ENCODE data around the gene CACNA1A. TPM values are rescaled to one million over a fixed set of nuclear protein-coding genes. Genes with fewer than 3 reads are reported as not detected.

CACNA1A gene
- total RNA-seq, 2 experiments from 2014 or later: 0.60 to 0.63 TPM

DNA sequence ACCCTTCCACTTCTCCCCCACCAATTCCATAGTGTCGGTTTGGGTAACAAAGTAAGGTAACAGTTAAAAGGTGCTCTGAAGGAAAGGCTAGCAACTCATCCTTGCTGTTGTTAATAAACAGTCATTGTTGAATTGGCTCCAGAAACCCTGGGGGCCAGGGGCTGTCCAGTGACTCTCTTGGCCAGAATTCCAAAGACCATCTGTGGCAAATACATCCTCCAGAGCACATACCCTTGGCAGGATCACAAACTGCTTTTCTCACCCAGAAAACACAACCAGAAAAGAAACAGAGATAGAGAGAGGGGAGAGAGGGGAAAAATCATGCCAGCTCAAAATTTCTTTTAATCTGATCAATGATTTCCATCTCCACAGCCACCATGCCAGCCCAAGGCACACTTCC is 22.1 kb downstream of the CACNA1A start:
- DNase-seq: no peak
- Mint-ChIP-seq H3K9me3 (ENCODE audit: insufficient read depth) (no peaks in the 10 kb centered on the region), H3K27ac (no peak overlapping the region), H3K36me3 (ENCODE audit: low read depth) (no peaks in the 10 kb centered on the region), H3K4me1 (ENCODE audit: low read depth) (no peaks in the 10 kb centered on the region), H3K4me3 (no peak overlapping the region), H3K27me3 (ENCODE audit: low read depth) (no peaks in the 10 kb centered on the region)
- CTCF ChIA-PET: no interaction called here
- no peak for ATAC-seq
- POLR2A ChIA-PET: no interaction called here

DNA sequence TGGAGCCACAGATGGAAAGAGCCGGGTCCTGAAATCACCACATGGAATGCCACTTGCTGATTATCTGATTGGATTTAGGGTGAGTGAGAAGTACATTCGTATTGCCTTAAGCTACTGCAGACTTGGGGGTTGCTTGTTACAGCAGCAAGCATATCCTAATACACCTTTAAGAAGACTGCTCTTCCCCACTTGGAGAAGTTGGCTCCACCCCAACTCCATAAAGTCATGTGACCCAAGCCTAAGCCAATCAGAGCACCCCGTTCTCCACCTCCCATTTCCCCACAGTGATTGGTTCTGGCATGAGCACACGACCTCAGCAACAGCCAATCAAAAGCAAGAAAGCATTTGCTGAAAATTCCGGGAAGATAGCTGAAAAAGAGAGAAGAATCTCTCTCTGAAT is 23.1 kb downstream of the CACNA1A start:
- no peak for ATAC-seq
- Mint-ChIP-seq H3K9me3 (ENCODE audit: insufficient read depth) (no peaks in the 10 kb centered on the region), H3K4me3 (no peak overlapping the region), H3K36me3 (ENCODE audit: low read depth) (no peaks in the 10 kb centered on the region), H3K4me1 (ENCODE audit: low read depth) (no peaks in the 10 kb centered on the region), H3K27ac (no peak overlapping the region), H3K27me3 (ENCODE audit: low read depth) (no peaks in the 10 kb centered on the region)
- ChIA-PET POLR2A (no interaction called here), CTCF (no interaction called here)
- DNase-seq: no peak

DNA sequence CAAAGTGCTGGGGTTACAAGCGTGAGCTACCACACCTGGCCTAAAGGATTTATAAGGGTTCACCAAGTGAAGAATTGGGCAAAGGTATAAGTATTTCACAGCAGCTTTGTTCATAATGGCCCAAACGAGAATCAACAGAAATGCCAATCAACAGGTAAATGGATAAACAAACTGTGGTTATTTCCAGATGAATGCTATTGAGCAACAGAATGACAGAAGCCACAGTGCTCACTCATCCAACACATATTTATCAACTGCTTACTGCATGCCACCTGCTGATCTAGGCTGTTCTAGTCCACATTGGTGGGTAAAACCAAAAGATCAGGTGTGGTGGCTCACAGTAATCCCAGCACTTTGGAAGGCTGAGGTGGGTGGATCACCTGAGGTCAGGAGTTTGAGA is 27.7 kb downstream of the CACNA1A start:
- ChIA-PET CTCF (no interaction called here), POLR2A (no interaction called here)
- Mint-ChIP-seq H3K4me1 (ENCODE audit: low read depth) (no peaks in the 10 kb centered on the region), H3K27ac (no peak overlapping the region), H3K4me3 (no peak overlapping the region), H3K27me3 (ENCODE audit: low read depth) (no peaks in the 10 kb centered on the region), H3K9me3 (ENCODE audit: insufficient read depth) (peaks cover 4% of the 10 kb centered on the region), H3K36me3 (ENCODE audit: low read depth) (no peaks in the 10 kb centered on the region)
- ATAC-seq (no peak), DNase-seq (no peak)

DNA sequence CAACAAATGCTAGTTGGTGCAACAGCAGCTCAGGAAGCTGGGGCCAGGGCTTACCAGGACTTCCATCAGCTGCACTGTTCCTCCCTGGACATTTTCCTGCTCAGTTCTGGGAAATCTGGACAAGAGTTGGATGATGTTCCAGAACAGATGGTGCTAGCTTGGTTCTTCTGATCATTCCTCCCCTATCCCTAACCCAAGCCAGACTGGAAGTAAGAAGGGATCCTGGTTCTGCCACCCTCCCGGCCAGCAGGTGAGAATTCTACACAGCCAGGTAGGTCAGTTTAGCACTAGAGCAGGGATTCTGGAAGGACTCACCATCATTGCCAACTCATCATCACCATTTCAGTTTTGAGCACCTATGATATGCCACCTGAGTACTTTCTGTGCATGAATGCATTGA is 30.2 kb downstream of the CACNA1A start:
- DNase-seq (no peak), ATAC-seq (no peak)
- H3K9me3 Mint-ChIP-seq (ENCODE audit: insufficient read depth): peaks cover 4% of the 10 kb centered on the region
- no peak overlapping the region for H3K4me3 Mint-ChIP-seq
- H3K36me3 Mint-ChIP-seq (ENCODE audit: low read depth): no peaks in the 10 kb centered on the region
- H3K4me1 Mint-ChIP-seq (ENCODE audit: low read depth): no peaks in the 10 kb centered on the region
- no peak overlapping the region for H3K27ac Mint-ChIP-seq
- no peaks in the 10 kb centered on the region for H3K27me3 Mint-ChIP-seq (ENCODE audit: low read depth)
- ChIA-PET CTCF (no interaction called here), POLR2A (no interaction called here)

DNA sequence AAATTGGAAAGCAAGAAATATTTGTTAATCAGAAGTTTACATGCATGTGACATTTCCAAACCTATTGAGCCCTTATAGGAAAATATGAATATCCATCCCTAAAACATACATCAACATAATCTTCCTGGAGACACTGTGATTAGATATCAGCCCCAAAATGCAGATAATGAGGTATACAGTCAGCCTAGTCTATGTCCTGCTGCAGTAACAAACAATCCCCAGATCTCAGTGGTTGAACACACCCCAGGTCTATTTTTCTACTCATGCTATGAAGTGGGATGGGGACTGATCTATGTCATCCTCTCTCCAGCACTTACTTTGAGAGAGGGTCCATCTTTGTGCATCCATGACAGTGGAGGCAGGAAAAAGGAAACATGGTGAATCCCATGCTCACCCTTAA is 31.2 kb downstream of the CACNA1A start:
- POLR2A ChIA-PET: no interaction called here
- no peaks in the 10 kb centered on the region for H3K36me3 Mint-ChIP-seq (ENCODE audit: low read depth)

DNA sequence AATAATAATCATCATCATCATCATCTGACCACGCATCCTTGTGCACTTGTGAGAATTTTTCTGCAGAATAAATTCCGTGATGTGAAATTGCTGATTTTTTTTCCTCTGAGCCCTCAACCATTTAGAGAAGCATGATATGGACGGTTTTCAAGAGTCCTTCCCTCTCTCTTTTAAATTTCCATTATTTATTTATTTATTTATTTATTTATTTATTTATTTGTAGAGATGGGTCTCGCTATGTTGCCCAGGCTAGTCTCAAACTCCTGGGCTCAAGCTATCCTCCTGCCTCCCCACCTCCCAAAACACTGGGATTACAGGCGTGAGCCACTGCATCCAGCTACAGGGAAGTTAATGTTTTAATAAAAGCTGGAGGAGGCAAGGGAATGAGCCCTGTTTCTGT is 39.6 kb downstream of the CACNA1A start:
- DNase-seq (no peak), ATAC-seq (no peak)
- Mint-ChIP-seq H3K27me3 (ENCODE audit: low read depth) (no peaks in the 10 kb centered on the region), H3K4me1 (ENCODE audit: low read depth) (no peaks in the 10 kb centered on the region), H3K27ac (no peak overlapping the region), H3K9me3 (ENCODE audit: insufficient read depth) (no peaks in the 10 kb centered on the region), H3K4me3 (no peak overlapping the region), H3K36me3 (ENCODE audit: low read depth) (no peaks in the 10 kb centered on the region)
- ChIA-PET CTCF (no interaction called here), POLR2A (no interaction called here)

More for the DNA sequence above, 31.2 kb downstream of the CACNA1A start:
- H3K27ac Mint-ChIP-seq: no peak overlapping the region
- DNase-seq: no peak
- no peaks in the 10 kb centered on the region for H3K4me1 Mint-ChIP-seq (ENCODE audit: low read depth)
- no peaks in the 10 kb centered on the region for H3K27me3 Mint-ChIP-seq (ENCODE audit: low read depth)
- CTCF ChIA-PET: no interaction called here
- peaks cover 4% of the 10 kb centered on the region for H3K9me3 Mint-ChIP-seq (ENCODE audit: insufficient read depth)
- no peak overlapping the region for H3K4me3 Mint-ChIP-seq
- no peak for ATAC-seq

DNA sequence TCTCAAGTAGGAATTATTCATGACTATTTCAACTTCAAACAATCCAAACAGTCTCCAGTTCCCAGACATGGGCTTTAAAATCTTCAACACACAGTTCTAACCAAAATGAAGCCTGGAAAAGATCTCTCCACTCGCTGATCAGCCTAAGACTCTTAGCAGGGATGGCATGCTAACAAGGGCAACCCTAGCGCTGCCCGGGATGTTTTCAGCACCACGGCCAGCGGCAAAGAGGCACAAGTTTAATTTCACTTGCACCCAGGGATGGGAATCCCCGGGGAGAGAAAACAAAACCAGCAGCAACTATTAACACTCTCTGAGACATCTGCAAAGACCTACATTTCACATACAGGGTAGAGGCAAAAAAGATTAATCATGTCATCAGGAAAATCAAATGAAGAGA is 43.0 kb downstream of the CACNA1A start:
- ATAC-seq (no peak), DNase-seq (peak; percentile 39)
- ChIA-PET CTCF (no interaction called here), POLR2A (no interaction called here)
- no peaks in the 10 kb centered on the region for H3K9me3 Mint-ChIP-seq (ENCODE audit: insufficient read depth)
- no peaks in the 10 kb centered on the region for H3K27me3 Mint-ChIP-seq (ENCODE audit: low read depth)
- no peak overlapping the region for H3K27ac Mint-ChIP-seq
- no peaks in the 10 kb centered on the region for H3K36me3 Mint-ChIP-seq (ENCODE audit: low read depth)
- no peak overlapping the region for H3K4me3 Mint-ChIP-seq
- no peaks in the 10 kb centered on the region for H3K4me1 Mint-ChIP-seq (ENCODE audit: low read depth)

DNA sequence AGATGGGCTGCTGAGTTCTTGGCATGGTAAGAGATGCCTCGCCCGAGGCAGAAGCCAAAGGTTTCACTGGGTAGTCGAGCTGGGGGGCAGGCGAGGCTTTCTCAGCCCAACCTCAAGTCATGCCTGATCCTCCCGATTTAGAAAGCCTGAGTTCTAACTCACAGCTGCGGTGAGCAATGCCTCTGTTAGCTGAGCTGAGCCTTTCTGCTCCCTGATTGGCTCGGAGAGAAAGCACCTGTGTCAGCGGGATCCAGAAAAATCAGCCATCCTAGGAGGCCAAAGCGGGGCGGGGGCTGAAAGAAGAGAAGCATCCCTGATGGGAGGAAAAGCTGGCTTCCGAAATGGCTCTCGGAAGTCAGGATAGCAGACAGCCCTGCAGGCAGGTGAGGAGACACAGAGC is 44.7 kb downstream of the CACNA1A start:
- Mint-ChIP-seq H3K9me3 (ENCODE audit: insufficient read depth) (no peaks in the 10 kb centered on the region), H3K27ac (no peak overlapping the region), H3K4me1 (ENCODE audit: low read depth) (no peaks in the 10 kb centered on the region), H3K36me3 (ENCODE audit: low read depth) (no peaks in the 10 kb centered on the region), H3K27me3 (ENCODE audit: low read depth) (no peaks in the 10 kb centered on the region), H3K4me3 (no peak overlapping the region)
- POLR2A ChIA-PET: no interaction called here
- ATAC-seq (no peak), DNase-seq (no peak)
- CTCF ChIA-PET: no interaction called here

DNA sequence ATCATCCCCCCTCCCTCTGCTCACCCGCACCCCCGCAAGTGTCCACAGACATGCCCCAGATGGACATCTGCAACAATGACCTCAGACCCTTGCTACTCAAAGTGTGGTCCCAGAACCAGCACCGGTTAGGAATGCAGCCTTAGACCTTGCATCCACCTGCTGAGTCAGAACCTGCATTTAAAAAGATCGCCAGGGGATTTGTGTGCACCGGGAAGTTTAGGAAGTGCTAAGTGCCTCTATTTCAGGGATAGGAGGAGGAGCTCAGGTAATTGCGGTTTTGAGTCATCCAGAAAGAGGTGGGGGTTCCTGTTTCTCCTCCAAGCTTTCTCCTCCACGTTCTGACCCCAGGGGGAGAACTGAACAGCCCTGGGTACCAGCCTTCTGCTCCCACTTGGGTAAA is 46.2 kb downstream of the CACNA1A start:
- ATAC-seq: no peak
- DNase-seq: no peak
- no peaks in the 10 kb centered on the region for H3K4me1 Mint-ChIP-seq (ENCODE audit: low read depth)
- H3K36me3 Mint-ChIP-seq (ENCODE audit: low read depth): no peaks in the 10 kb centered on the region
- ChIA-PET CTCF (interaction anchor here (0.7 kb wide), 1 partner anchor 8 kb away, joined by 3 read pairs; no protein-coding TSS in a partner anchor), POLR2A (interaction anchor here (0.7 kb wide), 1 partner anchor 65 kb away, joined by 3 read pairs; no protein-coding TSS in a partner anchor)
- no peak overlapping the region for H3K4me3 Mint-ChIP-seq
- no peaks in the 10 kb centered on the region for H3K27me3 Mint-ChIP-seq (ENCODE audit: low read depth)
- H3K9me3 Mint-ChIP-seq (ENCODE audit: insufficient read depth): no peaks in the 10 kb centered on the region
- no peak overlapping the region for H3K27ac Mint-ChIP-seq

DNA sequence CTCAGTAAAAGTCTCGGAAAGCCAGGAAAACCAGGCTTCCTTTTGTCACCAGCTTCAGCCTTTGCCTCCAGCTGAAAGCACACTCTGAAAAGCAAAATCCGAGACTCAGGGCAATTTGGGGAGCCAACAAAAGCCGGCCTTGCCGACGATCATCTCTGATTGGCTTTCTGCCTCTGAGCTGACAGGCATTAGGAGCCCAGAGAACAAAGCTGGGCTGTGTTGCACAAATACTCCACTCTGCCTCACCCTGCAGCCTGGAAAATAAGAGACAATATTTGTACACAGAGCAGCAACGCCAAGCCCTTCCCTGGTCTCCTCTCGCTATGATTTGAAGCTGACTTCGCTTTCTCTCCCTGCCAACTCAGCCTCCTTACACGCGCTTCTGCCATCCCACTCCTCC is 46.9 kb downstream of the CACNA1A start:
- ChIA-PET POLR2A (no interaction called here), CTCF (interaction anchor here (0.7 kb wide), 1 partner anchor 9 kb away, joined by 3 read pairs; no protein-coding TSS in a partner anchor)
- H3K4me1 Mint-ChIP-seq (ENCODE audit: low read depth): no peaks in the 10 kb centered on the region
- ATAC-seq (no peak), DNase-seq (no peak)
- H3K9me3 Mint-ChIP-seq (ENCODE audit: insufficient read depth): no peaks in the 10 kb centered on the region
- H3K27me3 Mint-ChIP-seq (ENCODE audit: low read depth): no peaks in the 10 kb centered on the region
- H3K4me3 Mint-ChIP-seq: no peak overlapping the region
- H3K27ac Mint-ChIP-seq: no peak overlapping the region
- no peaks in the 10 kb centered on the region for H3K36me3 Mint-ChIP-seq (ENCODE audit: low read depth)

DNA sequence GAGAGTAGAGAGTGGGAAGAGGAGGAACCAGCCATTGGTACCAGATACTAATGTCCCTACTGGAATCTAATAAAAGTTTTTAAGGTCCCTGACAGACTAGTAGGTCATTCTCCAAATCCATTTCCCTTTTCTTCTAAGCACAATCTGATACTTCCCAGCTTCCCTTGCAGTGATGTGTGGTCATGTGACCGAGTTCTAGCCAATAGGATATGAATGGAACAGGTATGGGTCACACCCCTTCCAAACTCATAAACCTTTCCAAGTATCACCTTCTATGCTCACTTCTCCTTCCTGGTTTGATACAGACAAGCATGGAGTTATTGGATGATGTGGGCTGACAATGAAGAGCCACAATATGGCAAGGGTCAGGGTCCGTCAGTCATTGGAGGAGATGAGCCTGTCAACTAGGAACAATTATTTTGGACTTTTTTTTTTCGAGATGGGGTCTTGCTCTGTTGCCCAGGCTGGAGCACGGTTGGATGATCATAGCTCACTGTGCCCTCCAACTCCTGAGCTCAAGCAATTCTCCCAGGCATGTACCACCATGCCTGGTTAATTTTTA is 54.8 kb downstream of the CACNA1A start:
- no peaks in the 10 kb centered on the region for H3K36me3 Mint-ChIP-seq (ENCODE audit: low read depth)
- no peak overlapping the region for H3K4me3 Mint-ChIP-seq
- no peak for ATAC-seq
- no peaks in the 10 kb centered on the region for H3K27me3 Mint-ChIP-seq (ENCODE audit: low read depth)
- no peak for DNase-seq
- CTCF ChIA-PET: no interaction called here
- POLR2A ChIA-PET: interaction anchor here (0.7 kb wide), 1 partner anchor 119 kb away, joined by 3 read pairs; no protein-coding TSS in a partner anchor
- peaks cover 21% of the 10 kb centered on the region for H3K9me3 Mint-ChIP-seq (ENCODE audit: insufficient read depth)
- no peaks in the 10 kb centered on the region for H3K4me1 Mint-ChIP-seq (ENCODE audit: low read depth)
- no peak overlapping the region for H3K27ac Mint-ChIP-seq

DNA sequence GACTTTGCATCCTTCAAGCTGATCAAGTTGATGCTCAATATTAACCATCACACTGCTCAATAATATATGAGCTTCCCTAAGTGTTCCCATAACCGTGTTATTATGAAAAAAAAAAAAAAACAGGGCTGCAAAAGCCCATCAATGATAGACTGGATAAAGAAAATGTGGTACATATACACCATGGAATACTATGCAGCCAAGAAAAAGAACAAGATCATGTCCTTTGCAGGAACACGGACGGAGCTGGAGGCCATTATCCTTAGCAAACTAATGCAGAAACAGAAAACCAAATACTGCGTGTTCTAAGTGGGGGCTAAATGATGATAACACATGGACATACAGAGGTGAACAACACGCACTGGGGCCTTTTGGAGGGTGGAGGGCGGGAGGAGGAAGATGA is 58.3 kb downstream of the CACNA1A start:
- Mint-ChIP-seq H3K4me1 (ENCODE audit: low read depth) (no peaks in the 10 kb centered on the region), H3K9me3 (ENCODE audit: insufficient read depth) (peaks cover 21% of the 10 kb centered on the region), H3K27me3 (ENCODE audit: low read depth) (no peaks in the 10 kb centered on the region), H3K4me3 (no peak overlapping the region), H3K27ac (no peak overlapping the region), H3K36me3 (ENCODE audit: low read depth) (no peaks in the 10 kb centered on the region)
- ChIA-PET CTCF (no interaction called here), POLR2A (no interaction called here)
- DNase-seq: no peak
- no peak for ATAC-seq

DNA sequence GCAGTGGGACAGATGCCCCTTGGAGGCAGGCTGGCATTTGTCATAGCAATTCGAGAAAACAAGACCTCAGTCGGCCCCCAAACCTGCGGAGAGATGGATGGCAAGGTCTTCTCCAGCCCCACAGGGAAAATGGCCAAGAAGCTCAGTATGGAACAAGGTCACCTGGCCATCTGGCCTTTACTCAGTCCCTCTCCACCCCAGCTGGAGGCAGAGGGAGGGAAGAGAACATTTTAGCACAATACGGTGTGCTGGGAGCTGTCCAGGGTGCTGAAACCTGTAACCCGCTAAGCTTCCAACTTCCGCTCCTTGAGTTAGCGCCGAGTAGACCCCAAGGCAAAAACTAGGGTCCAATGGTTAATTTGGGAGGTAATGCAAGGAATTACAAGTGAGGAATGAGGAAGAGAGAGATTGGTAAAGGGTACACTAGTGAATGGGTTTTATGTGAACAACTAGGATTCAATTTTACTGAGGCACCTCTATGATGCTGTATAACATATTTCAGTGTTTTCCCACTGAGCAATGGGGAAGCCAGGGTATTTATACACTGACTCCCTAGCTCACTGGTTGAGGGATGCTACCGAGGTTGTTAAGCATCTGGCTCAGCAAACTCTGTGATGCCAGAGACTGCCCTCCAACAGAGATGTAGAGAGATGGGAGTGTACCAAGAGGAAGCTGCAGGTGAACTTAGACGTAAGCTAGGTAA is 64.3 kb downstream of the CACNA1A start:
- Mint-ChIP-seq H3K4me1 (ENCODE audit: low read depth) (no peaks in the 10 kb centered on the region), H3K27ac (no peak overlapping the region), H3K9me3 (ENCODE audit: insufficient read depth) (no peaks in the 10 kb centered on the region), H3K36me3 (ENCODE audit: low read depth) (no peaks in the 10 kb centered on the region), H3K4me3 (no peak overlapping the region), H3K27me3 (ENCODE audit: low read depth) (no peaks in the 10 kb centered on the region)
- CTCF ChIA-PET: no interaction called here
- DNase-seq (peak; percentile 70), ATAC-seq (no peak)
- POLR2A ChIA-PET: no interaction called here
